IMR-90 (cell line): ENCODE data around the gene TACC2. TPM values are rescaled to one million over a fixed set of nuclear protein-coding genes. Genes with fewer than 3 reads are reported as not detected.
"Not testable (repeated sequence)": the region's sequence is repeated elsewhere in the genome, so short reads cannot be mapped to it uniquely, and the experiment has no call there.

Experiments
- ATAC-seq: fragments of 200-7000 bp; cut with Tn5 transposase; 2 replicates; pipeline ENCODE4 v1.9.1; 2020; ENCODE audit warnings: low read depth, mild to moderate bottlenecking, moderate library complexity
- BruUV-seq: library from RNA; stranded (reverse); fragments of 400-500 nt; replicated peaks from 2 replicates; lab custom pipeline; 2021; lab: Mats Ljungman, UMichigan
- CTCF ChIA-PET: fragments of 300-600 bp; formaldehyde crosslinking; extraction: SDS; loops from one replicate; lab custom pipeline; 2021; ENCODE audit warnings: antibody characterized with exemption; lab: Yijun Ruan, JAX
- POLR2A ChIA-PET: fragments of 300-600 bp; sonication (Branson Sonifier 250); formaldehyde crosslinking; loops from one replicate; lab custom pipeline; 2022; ENCODE audit warnings: antibody characterized with exemption; ENCODE audit not compliant: unreplicated experiment; lab: Charles Lee
- DNase-seq: peaks from one replicate; pipeline ENCODE4 v3.0.0; 2013
- H2AFZ ChIP-seq: replicated peaks from 2 replicates; pipeline ENCODE3; 2013; ENCODE audit warnings: low read length, mild to moderate bottlenecking; ENCODE audit not compliant: poor library complexity
- H2AK5ac ChIP-seq: 2 replicates; pipeline ENCODE4 v1.6.1; 2013; ENCODE audit warnings: low read depth, low read length, inconsistent platforms
- H2AK9ac ChIP-seq: replicated peaks from 2 replicates; pipeline ENCODE3; 2013; ENCODE audit warnings: mild to moderate bottlenecking, low read depth, low read length, moderate library complexity; ENCODE audit not compliant: poor library complexity
- H2BK120ac ChIP-seq: 2 replicates; pipeline ENCODE4 v1.6.1; 2013; ENCODE audit warnings: low read depth, low read length, inconsistent platforms
- H2BK15ac ChIP-seq: 3 replicates; pipeline ENCODE4 v1.6.1; 2013; ENCODE audit warnings: low read depth, low read length, inconsistent platforms
- H2BK20ac ChIP-seq: 2 replicates; pipeline ENCODE4 v1.6.1; 2013; ENCODE audit warnings: low read depth, mild to moderate bottlenecking, inconsistent platforms, low read length, moderate library complexity
- H2BK5ac ChIP-seq: 2 replicates; pipeline ENCODE4 v1.6.1; 2013; ENCODE audit warnings: mild to moderate bottlenecking, low read depth, low read length, inconsistent platforms; ENCODE audit not compliant: poor library complexity, severe bottlenecking
- H3K14ac ChIP-seq: replicated peaks from 2 replicates; pipeline ENCODE4 v1.6.1; 2013; ENCODE audit warnings: low read depth, low read length, inconsistent platforms
- H3K18ac ChIP-seq: 2 replicates; pipeline ENCODE4 v1.6.1; 2013; ENCODE audit warnings: low read depth, low read length, control low read depth
- H3K23ac ChIP-seq: 2 replicates; pipeline ENCODE4 v1.6.1; 2013; ENCODE audit warnings: low read depth, low read length, inconsistent platforms
- H3K27ac ChIP-seq: 2 replicates; pipeline ENCODE4 v1.5.1; 2013; ENCODE audit warnings: mild to moderate bottlenecking, control low read depth, low read length; ENCODE audit not compliant: insufficient read depth
- H3K27me3 ChIP-seq: 2 replicates; pipeline ENCODE4 v1.6.1; 2013; ENCODE audit warnings: low read length; ENCODE audit not compliant: control insufficient read depth, insufficient read depth
- H3K36me3 ChIP-seq: 2 replicates; pipeline ENCODE4 v1.6.1; 2013; ENCODE audit warnings: low read length, mixed read lengths; ENCODE audit not compliant: control insufficient read depth, insufficient read depth
- H3K4ac ChIP-seq: 2 replicates; pipeline ENCODE4 v1.6.1; 2013; ENCODE audit warnings: low read depth, low read length, inconsistent platforms
- H3K4me1 ChIP-seq: 2 replicates; pipeline ENCODE4 v1.6.1; 2013; ENCODE audit warnings: low read length, mixed read lengths; ENCODE audit not compliant: control insufficient read depth, insufficient read depth
- H3K4me2 ChIP-seq: 2 replicates; pipeline ENCODE4 v1.6.1; 2013; ENCODE audit warnings: low read depth, mild to moderate bottlenecking, control low read depth, low read length, moderate library complexity
- H3K4me3 ChIP-seq: 2 replicates; pipeline ENCODE4 v1.5.1; 2013; ENCODE audit warnings: low read depth, mild to moderate bottlenecking, control low read depth, low read length, moderate library complexity; ENCODE audit not compliant: insufficient read depth
- H3K56ac ChIP-seq: 2 replicates; pipeline ENCODE4 v1.6.1; 2013; ENCODE audit warnings: low read length, inconsistent platforms; ENCODE audit not compliant: insufficient read depth; ENCODE audit errors: extremely low read depth
- H3K79me1 ChIP-seq, 2 experiments: 2 replicates each; pipeline ENCODE4 v1.6.1; 2013; ENCODE audit warnings: low read length in 2 of 2, inconsistent platforms in 1 of 2, low read depth in 1 of 2
- H3K9ac ChIP-seq: 2 replicates; pipeline ENCODE4 v1.6.1; 2013; ENCODE audit warnings: low read depth, low read length, control low read depth
- H3K9me1 ChIP-seq: 2 replicates; pipeline ENCODE4 v1.6.1; 2013; ENCODE audit warnings: low read length, inconsistent platforms; ENCODE audit not compliant: insufficient read depth
- H3K9me3 ChIP-seq: 2 replicates; pipeline ENCODE4 v1.6.1; 2013; ENCODE audit warnings: low read length; ENCODE audit not compliant: control insufficient read depth, insufficient read depth
- H4K20me1 ChIP-seq: 2 replicates; pipeline ENCODE4 v1.6.1; 2013; ENCODE audit warnings: low read length, inconsistent platforms; ENCODE audit not compliant: insufficient read depth
- H4K5ac ChIP-seq: 2 replicates; pipeline ENCODE4 v1.6.1; 2013; ENCODE audit warnings: mild to moderate bottlenecking, low read depth, low read length, control low read depth
- H4K8ac ChIP-seq, 2 experiments: 2 replicates each; pipeline ENCODE4 v1.6.1; 2013; ENCODE audit warnings: low read depth in 2 of 2, low read length in 2 of 2, control low read depth in 1 of 2, inconsistent platforms in 1 of 2
- H4K91ac ChIP-seq: 2 replicates; pipeline ENCODE4 v1.6.1; 2013; ENCODE audit warnings: low read depth, low read length, inconsistent platforms; ENCODE audit not compliant: insufficient read depth
- WGBS, 2 experiments: methylation state at CpG; one replicate each; pipeline versions ENCODE4 v1.1.5 to v1.1.7; 2013; ENCODE audit warnings: missing lambda C conversion rate in 2 of 2; ENCODE audit not compliant: insufficient read length in 1 of 2; ENCODE audit errors: extremely low coverage in 2 of 2; 5-methylcytosine and 5-hydroxymethylcytosine counted together
- dilution Hi-C: fragments of 300-500 bp; cut with HindIII; formaldehyde crosslinking; loops from one replicate; pipeline ENCODE4 v1.14.3; 2018; ENCODE audit warnings: low sequenced_read_pairs; ENCODE audit not compliant: unreplicated experiment
- in situ Hi-C: fragments of 300-500 bp; cut with MboI; formaldehyde crosslinking; loops from 3 replicates; pipeline ENCODE4 v1.14.3; 2019; ENCODE audit warnings: low sequenced_read_pairs, inconsistent platforms, mixed read lengths
- intact Hi-C: fragments of 100-400 bp; cut with micrococcal nuclease; formaldehyde crosslinking; loops from 2 replicates; pipeline ENCODE4 v1.10.0; 2022
- polyA plus RNA-seq, 3 experiments: library from polyadenylated mRNA; depleted of rRNA; stranded (reverse); fragments of >200 nt; gene quantifications; 2 replicates each; pipeline ENCODE4 v1.2.3, GENCODE V29; 2012; ENCODE audit warnings: low replicate concordance in 1 of 3
- total RNA-seq: library from RNA; depleted of rRNA; stranded (reverse); fragments of >200 nt; gene quantifications from 2 replicates; pipeline ENCODE4 v1.2.3, GENCODE V29; 2012

TACC2 gene
- total and polyA plus RNA-seq, 2 of the 4 experiments (the other 2 are of a cell fraction): 2.9 to 15.4 TPM

GRCh38 chr10:122096181-122096580, 107.2 kb downstream of the TACC2 start:
- H3K9me1 ChIP-seq, H2BK20ac ChIP-seq, dilution Hi-C loops, H2AK5ac ChIP-seq, H2BK120ac ChIP-seq, H3K36me3 ChIP-seq, H4K5ac ChIP-seq, BruUV-seq, H2AK9ac ChIP-seq, ATAC-seq, H3K4ac ChIP-seq, CTCF ChIA-PET, POLR2A ChIA-PET, H2AFZ ChIP-seq, H3K4me3 ChIP-seq, H2BK5ac ChIP-seq, H4K91ac ChIP-seq, H3K18ac ChIP-seq, intact Hi-C loops, H4K20me1 ChIP-seq, H3K56ac ChIP-seq, H2BK15ac ChIP-seq, H3K4me2 ChIP-seq, H3K9ac ChIP-seq, H3K4me1 ChIP-seq, H4K8ac ChIP-seq, H3K27ac ChIP-seq, DNase-seq, H3K14ac ChIP-seq, H3K79me1 ChIP-seq, in situ Hi-C loops, H3K9me3 ChIP-seq, H3K23ac ChIP-seq: not testable (repeated sequence)
- 90% methylated on average over 2 of the region's 11 CpGs; no CpG with 5 or more reads in 1 of the 2 experiments for WGBS, 2 experiments
- peaks cover 38% of the 10 kb centered on the region for H3K27me3 ChIP-seq
